ACC112 (cell line): ENCODE measurements around the gene BTBD18.
"Not testable (repeated sequence)": the region's sequence is repeated elsewhere in the genome, so short reads cannot be mapped to it uniquely, and the experiment has no call there.

Source experiments
- H2AFZ ChIP-seq: fragments of 200-600 bp; sonication (generic); one replicate; pipeline ENCODE4 v1.6.0; 2017; ENCODE audit warnings: antibody characterized with exemption, low read length; ENCODE audit not compliant: unreplicated experiment
- H3K27ac ChIP-seq: fragments of 200-600 bp; sonication (generic); 2 replicates; pipeline ENCODE4 v1.5.1; 2014; ENCODE audit warnings: low read depth, mild to moderate bottlenecking, antibody characterized with exemption, low read length, moderate library complexity
- H3K27me3 ChIP-seq: fragments of 200-600 bp; sonication (generic); 2 replicates; pipeline ENCODE4 v1.6.1; 2014; ENCODE audit warnings: mild to moderate bottlenecking, antibody characterized with exemption, low read length, moderate library complexity, mixed read lengths; ENCODE audit not compliant: insufficient read depth
- H3K36me3 ChIP-seq: fragments of 200-600 bp; sonication (generic); 2 replicates; pipeline ENCODE4 v1.6.1; 2016; ENCODE audit warnings: mild to moderate bottlenecking, antibody characterized with exemption, low read length, moderate library complexity, mixed read lengths; ENCODE audit not compliant: insufficient read depth
- H3K4me1 ChIP-seq: fragments of 200-600 bp; sonication (generic); one replicate; pipeline ENCODE4 v1.6.1; 2016; ENCODE audit warnings: low read length, mixed read lengths; ENCODE audit not compliant: insufficient read depth, unreplicated experiment, control insufficient read depth
- H3K4me3 ChIP-seq: fragments of 200-600 bp; sonication (generic); 2 replicates; pipeline ENCODE4 v1.5.1; 2014; ENCODE audit warnings: mild to moderate bottlenecking, low read depth, low read length
- H3K79me2 ChIP-seq: fragments of 200-600 bp; sonication (generic); one replicate; pipeline ENCODE4 v1.6.0; 2016; ENCODE audit warnings: low read length; ENCODE audit not compliant: control insufficient read depth, unreplicated experiment, insufficient read depth

Gene BTBD18

DNA sequence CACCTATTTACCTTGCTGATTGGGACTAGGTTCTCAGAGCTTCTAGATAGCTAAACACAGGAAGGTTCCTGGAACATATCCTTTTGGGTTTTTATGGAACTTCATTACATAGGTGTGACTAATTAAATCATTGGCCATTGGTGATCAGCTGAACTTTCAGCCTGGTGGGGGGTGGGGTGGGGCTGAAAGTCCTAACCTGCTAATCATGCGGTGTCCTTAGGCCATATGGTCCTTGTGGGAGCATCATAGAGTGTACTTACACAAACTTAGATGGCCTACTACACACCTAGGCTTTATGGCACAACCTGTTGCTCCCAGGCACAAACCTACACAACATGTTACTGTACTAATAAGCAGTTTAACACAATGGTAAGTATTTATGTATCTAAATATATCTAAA lies 19.0 kb downstream of the BTBD18 start:
- Histone ChIP-seq H2AFZ (no peak overlapping the region), H3K27ac (no peak overlapping the region), H3K4me1 (no peaks in the 10 kb centered on the region), H3K79me2 (peaks cover 41% of the 10 kb centered on the region), H3K36me3 (no peaks in the 10 kb centered on the region), H3K27me3 (no peaks in the 10 kb centered on the region), H3K4me3 (no peak overlapping the region)

DNA sequence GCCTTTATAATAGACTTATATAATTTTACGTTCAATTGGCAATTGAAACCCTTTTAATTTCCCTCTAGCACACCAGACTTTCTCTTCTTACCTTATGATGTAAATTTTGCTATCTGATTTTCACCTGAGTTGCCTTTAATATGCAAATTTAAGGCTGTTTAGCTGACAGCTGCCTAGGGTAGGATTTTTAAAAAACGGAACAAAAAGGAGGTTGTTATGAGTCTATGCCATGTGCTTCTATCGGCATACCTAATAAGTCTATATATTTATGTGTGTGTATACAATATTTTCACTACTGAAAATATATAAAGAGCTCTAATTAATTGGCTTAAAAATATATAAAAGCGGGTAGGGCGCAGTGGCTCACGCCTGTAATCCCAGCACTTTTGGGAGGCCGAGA lies 22.1 kb downstream of the BTBD18 start:
- peaks cover 49% of the 10 kb centered on the region for H3K79me2 ChIP-seq

DNA sequence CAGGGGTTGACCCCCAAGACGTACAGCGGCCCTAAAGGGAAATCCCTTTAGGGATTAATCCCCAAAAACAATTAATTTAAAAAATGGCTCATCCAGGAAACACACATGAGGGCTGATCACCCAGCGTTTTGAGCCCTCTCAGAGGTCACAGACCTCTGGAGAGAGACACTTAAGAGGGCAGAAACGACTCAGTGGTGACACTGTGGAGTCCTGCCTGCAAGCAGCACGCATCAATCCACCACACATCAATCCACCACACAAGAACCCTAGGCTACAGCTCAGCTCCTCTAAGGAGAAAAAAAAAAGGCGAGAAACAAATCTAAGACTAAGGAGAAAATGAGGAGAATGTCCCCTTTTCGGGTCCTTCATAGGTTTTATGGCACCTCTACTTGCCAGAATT lies 22.8 kb downstream of the BTBD18 start:
- no peaks in the 10 kb centered on the region for H3K27me3 ChIP-seq
- H3K79me2 ChIP-seq: peaks cover 53% of the 10 kb centered on the region
- H2AFZ ChIP-seq: no peak overlapping the region
- no peaks in the 10 kb centered on the region for H3K4me1 ChIP-seq
- no peak overlapping the region for H3K4me3 ChIP-seq
- H3K36me3 ChIP-seq: no peaks in the 10 kb centered on the region
- H3K27ac ChIP-seq: no peak overlapping the region

More for the DNA sequence above, 22.1 kb downstream of the BTBD18 start:
- H3K36me3 ChIP-seq: no peaks in the 10 kb centered on the region
- H3K4me3 ChIP-seq: no peak overlapping the region
- no peak overlapping the region for H3K27ac ChIP-seq
- no peaks in the 10 kb centered on the region for H3K4me1 ChIP-seq
- H3K27me3 ChIP-seq: no peaks in the 10 kb centered on the region
- no peak overlapping the region for H2AFZ ChIP-seq

DNA sequence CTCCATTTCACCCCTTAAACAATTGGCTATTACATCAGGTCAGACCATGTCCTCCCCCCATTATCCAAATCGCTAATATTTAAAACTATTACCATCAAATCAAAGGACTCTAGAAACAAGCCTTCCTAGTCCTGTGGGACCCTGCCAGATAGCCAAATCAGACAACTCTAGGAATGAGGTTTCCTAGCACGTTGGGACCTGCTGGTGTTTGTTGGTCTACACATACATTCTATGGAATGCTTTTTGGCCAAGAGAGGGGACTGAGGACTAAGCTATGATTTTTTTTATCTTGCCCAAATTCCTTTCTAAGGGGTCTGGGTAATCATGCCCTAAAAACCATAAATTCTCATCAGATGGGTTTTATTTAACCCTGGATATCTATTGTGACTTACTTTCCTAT lies 24.4 kb downstream of the BTBD18 start:
- no peak overlapping the region for H3K27ac ChIP-seq
- no peaks in the 10 kb centered on the region for H3K27me3 ChIP-seq
- no peak overlapping the region for H2AFZ ChIP-seq
- H3K4me3 ChIP-seq: no peak overlapping the region
- peaks cover 49% of the 10 kb centered on the region for H3K79me2 ChIP-seq
- H3K36me3 ChIP-seq: no peaks in the 10 kb centered on the region
- no peaks in the 10 kb centered on the region for H3K4me1 ChIP-seq

DNA sequence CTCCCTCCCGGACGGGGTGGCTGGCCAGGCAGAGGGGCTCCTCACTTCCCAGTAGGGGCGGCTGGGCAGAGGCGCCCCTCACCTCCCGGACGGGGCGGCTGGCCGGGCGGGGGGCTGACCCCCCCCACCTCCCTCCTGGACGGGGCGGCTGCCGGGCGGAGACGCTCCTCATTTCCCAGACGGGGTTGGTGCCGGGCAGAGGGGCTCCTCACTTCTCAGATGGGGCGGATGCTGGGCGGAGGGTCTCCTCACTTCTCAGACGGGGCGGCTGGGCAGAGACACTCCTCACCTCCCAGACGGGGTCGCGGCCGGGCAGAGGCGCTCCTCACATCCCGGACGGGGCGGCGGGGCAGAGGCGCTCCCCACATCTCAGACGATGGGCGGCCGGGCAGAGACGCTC lies 34.9 kb downstream of the BTBD18 start:
- not testable (repeated sequence) for H3K27me3 ChIP-seq, H3K4me3 ChIP-seq, H2AFZ ChIP-seq, H3K27ac ChIP-seq, H3K4me1 ChIP-seq, H3K36me3 ChIP-seq
- peaks cover 60% of the 10 kb centered on the region for H3K79me2 ChIP-seq

DNA sequence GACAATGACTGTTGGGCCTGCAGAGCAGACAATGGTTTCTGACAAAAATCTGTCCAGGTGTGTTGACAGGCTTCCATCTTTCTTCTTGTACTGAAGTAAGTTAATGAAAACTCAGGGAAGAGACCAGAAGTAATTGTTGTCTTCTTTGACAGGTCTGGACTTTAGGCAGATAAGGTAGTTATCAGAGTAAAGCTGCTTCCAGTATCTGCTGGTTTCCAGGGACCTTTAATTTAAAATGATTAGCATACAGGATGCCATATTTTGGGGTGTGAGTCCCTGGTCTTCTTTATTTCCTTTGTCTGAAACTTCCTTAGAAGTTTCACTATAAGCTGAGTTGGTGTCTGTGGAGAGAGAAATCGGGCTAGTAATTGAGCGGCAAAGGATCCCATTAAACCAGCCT lies 37.8 kb downstream of the BTBD18 start:
- Histone ChIP-seq H3K79me2 (peaks cover 53% of the 10 kb centered on the region), H3K27ac (no peak overlapping the region), H3K27me3 (no peaks in the 10 kb centered on the region), H2AFZ (no peak overlapping the region), H3K4me1 (peaks cover 13% of the 10 kb centered on the region), H3K36me3 (no peaks in the 10 kb centered on the region), H3K4me3 (peak overlapping the region; percentile 100)

DNA sequence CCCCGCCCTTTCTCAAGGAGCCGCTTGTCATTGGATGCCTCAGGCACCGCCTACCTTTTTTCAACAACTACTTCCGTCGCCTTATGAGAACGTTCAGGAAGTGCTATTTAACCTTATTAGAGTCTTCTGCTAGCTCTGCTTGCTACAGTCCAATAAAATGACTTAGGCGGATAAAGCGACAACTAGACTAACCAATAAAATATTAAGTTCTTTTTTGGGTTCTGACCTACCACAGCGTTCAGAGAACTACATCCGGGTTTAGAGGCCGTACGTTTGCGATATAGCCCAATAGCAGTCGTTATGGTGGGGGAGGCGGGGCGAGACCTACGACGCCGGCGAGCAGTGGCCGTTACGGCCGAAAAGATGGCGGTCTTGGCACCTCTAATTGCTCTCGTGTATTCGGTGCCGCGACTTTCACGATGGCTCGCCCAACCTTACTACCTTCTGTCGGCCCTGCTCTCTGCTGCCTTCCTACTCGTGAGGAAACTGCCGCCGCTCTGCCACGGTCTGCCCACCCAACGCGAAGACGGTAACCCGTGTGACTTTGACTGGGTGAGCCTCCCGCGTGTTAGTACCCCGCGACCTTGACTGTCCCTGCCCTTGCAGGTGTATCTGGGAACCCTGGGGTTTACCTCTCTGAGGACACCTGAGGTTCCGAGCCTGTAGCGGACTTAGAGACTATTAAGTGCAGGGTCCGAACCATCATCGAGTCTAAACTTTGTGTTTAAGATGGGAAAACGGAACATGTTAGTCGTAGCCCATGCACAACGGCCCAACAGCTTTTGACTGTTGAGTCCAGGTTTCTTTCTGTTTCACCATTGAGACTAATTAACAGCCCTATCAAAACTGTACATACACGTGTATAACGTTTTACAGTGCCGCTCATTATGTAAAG lies 39.1 kb downstream of the BTBD18 start, which contains the start of gene TMX2:
Gene TMX2, plus strand, starts transcription at position 338 of the 895 bp plus-strand sequence. Its CDS starts 26 bp downstream, at position 364.
- Histone ChIP-seq H3K27me3 (no peaks in the 10 kb centered on the region), H3K36me3 (no peaks in the 10 kb centered on the region), H3K4me1 (peaks cover 13% of the 10 kb centered on the region), H3K27ac (peak within 1 kb of the TSS; percentile 80), H3K4me3 (peak within 1 kb of the TSS; percentile 100), H3K79me2 (peaks cover 41% of the 10 kb centered on the region), H2AFZ (peak within 1 kb of the TSS; percentile 87)

DNA sequence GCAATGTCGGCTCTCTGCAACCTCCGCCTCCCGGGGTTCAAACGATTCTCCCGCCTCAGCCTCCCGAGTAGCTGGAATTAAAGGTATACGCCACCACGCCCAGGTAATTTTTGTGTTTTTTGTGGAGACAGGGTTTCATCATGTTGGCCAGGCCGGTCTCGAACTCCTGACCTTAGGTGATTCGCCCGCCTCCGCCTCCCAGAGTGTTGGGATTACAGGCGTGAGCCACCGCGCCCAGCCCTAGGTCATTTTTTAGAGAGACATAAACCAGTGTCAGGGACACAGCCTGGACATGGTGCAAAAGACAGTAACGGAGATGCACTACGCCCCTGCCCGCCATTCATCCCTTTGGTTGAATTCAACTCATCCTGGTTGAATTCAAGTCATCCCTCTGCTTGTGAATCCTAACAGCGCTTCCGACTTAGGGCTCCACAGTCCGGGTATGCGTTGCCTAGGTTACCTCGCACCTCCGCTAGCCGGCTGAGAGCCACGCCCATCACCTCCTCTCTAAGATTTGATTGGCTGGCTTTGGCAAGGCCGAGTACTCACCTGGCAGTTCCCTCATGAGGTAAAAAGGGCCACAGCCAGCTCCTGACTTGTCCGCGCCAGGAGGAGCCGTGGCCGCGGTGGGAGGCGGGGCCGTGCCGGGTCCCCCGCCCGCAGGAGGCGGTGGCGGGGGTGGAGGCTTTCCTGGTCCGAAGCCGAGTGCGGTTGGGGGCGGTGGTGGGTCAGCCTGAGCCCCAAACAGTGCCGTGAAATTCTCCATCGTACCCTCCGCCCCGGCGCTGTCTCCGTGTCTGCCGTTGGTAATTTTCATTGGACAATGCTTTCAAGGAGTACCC lies 40.0 kb downstream of the BTBD18 start, which contains the start of gene MED19:
Gene MED19, minus strand, starts transcription at position 802 of the 842 bp plus-strand sequence. Its CDS starts 36 bp downstream, at position 766.
- H3K4me3 ChIP-seq: peak within 1 kb of the TSS; percentile 100
- H2AFZ ChIP-seq: peak within 1 kb of the TSS; percentile 87
- peaks cover 41% of the 10 kb centered on the region for H3K79me2 ChIP-seq
- H3K4me1 ChIP-seq: peaks cover 13% of the 10 kb centered on the region
- no peaks in the 10 kb centered on the region for H3K36me3 ChIP-seq
- H3K27me3 ChIP-seq: no peaks in the 10 kb centered on the region
- H3K27ac ChIP-seq: peak within 1 kb of the TSS; percentile 80

DNA sequence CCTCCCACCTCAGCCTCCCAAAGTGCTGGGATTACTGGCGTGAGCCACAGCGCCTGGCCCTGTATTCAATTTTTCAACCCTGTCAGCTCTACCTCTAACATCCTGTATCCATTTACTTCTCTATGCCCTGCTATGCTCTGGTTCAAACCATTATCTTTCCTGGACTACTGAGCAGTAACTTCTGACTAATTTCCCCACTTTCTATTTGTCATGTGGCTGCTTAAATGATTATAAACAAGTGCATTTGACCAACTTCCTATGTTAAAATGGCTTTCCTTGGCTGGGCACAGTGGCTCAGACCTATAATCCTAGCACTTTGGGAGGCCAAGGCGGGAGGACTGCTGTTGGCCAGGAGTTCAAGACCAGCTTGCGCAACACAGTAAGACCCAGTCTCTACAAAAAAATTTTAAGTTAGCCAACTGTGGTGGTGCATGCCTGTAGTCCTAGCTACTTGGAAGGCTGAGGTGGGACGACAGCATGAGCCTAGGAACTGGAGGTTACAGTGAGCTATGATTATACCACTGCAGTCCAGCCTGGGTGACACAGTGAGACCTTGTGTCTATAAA lies 41.7 kb downstream of the BTBD18 start:
- Histone ChIP-seq H3K27ac (no peak overlapping the region), H3K27me3 (no peaks in the 10 kb centered on the region), H3K36me3 (peaks cover under 1% of the 10 kb centered on the region), H3K4me1 (peaks cover 13% of the 10 kb centered on the region), H3K4me3 (no peak overlapping the region), H2AFZ (no peak overlapping the region), H3K79me2 (peaks cover 38% of the 10 kb centered on the region)

DNA sequence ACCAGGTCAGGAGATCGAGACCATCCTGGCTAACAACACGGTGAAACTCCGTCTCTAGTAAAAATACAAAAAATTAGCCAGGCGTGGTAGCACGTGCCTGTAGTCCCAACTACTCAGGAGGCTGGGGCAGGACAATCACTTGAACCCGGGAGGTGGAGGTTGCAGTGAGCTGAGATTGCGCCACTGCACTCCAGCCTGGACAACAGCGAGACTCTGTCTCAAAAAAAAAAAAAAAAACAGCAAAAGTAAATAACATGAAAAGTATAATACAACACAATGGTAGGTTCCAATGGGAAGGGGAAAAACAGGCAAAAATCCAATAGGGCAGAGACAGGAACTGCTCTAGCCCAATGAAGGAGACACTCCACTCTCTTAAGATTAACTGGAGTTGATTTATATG lies 46.2 kb downstream of the BTBD18 start:
- peaks cover 18% of the 10 kb centered on the region for H3K36me3 ChIP-seq
- H3K4me3 ChIP-seq, H3K27ac ChIP-seq, H2AFZ ChIP-seq, H3K27me3 ChIP-seq, H3K4me1 ChIP-seq, H3K79me2 ChIP-seq: not testable (repeated sequence)
